Measurements from ENCODE around the gene STEAP3. TPM values are rescaled to one million over a fixed set of nuclear protein-coding genes. Genes with fewer than 3 reads are reported as not detected.

Gene STEAP3
- total and polyA plus RNA-seq, 8 donors: 1.7 to 43.8 (median 3.1) TPM

- intact Hi-C loops (cut with DNase I): no loop called here
- Histone ChIP-seq H3K9me3 (no peaks in the 10 kb centered on the region), H3K27ac (no peak overlapping the region), H3K4me3 (no peak overlapping the region), H3K27me3 (no peaks in the 10 kb centered on the region), H3K4me1 (peaks cover 0 to 3% of the 10 kb centered on the region in 2 donors), H3K36me3 (peaks cover 0 to 48% of the 10 kb centered on the region in 2 donors)
- no peak for TF ChIP-seq CTCF (IDR thresholded peaks at IDR 0.05)
- ATAC-seq (no peak), DNase-seq (no peak)
These were observed 32.9 kb downstream of the STEAP3 start for GRCh38 chr2:119256582-119256921.

- intact Hi-C loops (cut with DNase I): no loop called here
- ATAC-seq (no peak), DNase-seq (no peak)
- no peak overlapping the region for H3K27ac ChIP-seq
- H3K36me3 ChIP-seq: peaks cover 0 to 42% of the 10 kb centered on the region in 2 donors
- H3K4me1 ChIP-seq: peaks cover 0 to 3% of the 10 kb centered on the region in 2 donors
- H3K4me3 ChIP-seq: no peak overlapping the region
- TF ChIP-seq CTCF (IDR thresholded peaks at IDR 0.05): no peak
- no peaks in the 10 kb centered on the region for H3K27me3 ChIP-seq
- H3K9me3 ChIP-seq: no peaks in the 10 kb centered on the region
These were observed 33.6 kb downstream of the STEAP3 start for GRCh38 chr2:119257198-119257597.

- Histone ChIP-seq H3K4me3 (no peak overlapping the region), H3K27ac (no peak overlapping the region), H3K36me3 (peaks cover 0 to 41% of the 10 kb centered on the region in 2 donors), H3K9me3 (no peaks in the 10 kb centered on the region), H3K4me1 (peaks cover 0 to 10% of the 10 kb centered on the region in 2 donors), H3K27me3 (no peaks in the 10 kb centered on the region)
- no peak for TF ChIP-seq CTCF (IDR thresholded peaks at IDR 0.05)
- DNase-seq (no peak), ATAC-seq (no peak)
- intact Hi-C loops (cut with DNase I): no loop called here
These were observed 35.7 kb downstream of the STEAP3 start for GRCh38 chr2:119259296-119259860.

- Histone ChIP-seq H3K9me3 (no peaks in the 10 kb centered on the region), H3K27ac (no peak overlapping the region), H3K4me1 (peaks cover 0 to 11% of the 10 kb centered on the region in 2 donors), H3K27me3 (no peaks in the 10 kb centered on the region), H3K4me3 (no peak overlapping the region), H3K36me3 (peaks cover 0 to 26% of the 10 kb centered on the region in 2 donors)
- ATAC-seq (no peak), DNase-seq (no peak)
- no peak for TF ChIP-seq CTCF (IDR thresholded peaks at IDR 0.05)
- intact Hi-C loops (cut with DNase I): no loop called here
These were observed 37.2 kb downstream of the STEAP3 start for GRCh38 chr2:119260646-119261492.

- Histone ChIP-seq H3K36me3 (peaks cover 0 to 20% of the 10 kb centered on the region in 2 donors), H3K9me3 (no peaks in the 10 kb centered on the region), H3K27me3 (no peaks in the 10 kb centered on the region), H3K4me3 (no peak overlapping the region), H3K27ac (no peak overlapping the region), H3K4me1 (peaks cover 0 to 11% of the 10 kb centered on the region in 2 donors)
- DNase-seq: no peak
- no peak for ATAC-seq
- intact Hi-C loops (cut with DNase I): no loop called here
- no peak for TF ChIP-seq CTCF (IDR thresholded peaks at IDR 0.05)
These were observed 38.0 kb downstream of the STEAP3 start for GRCh38 chr2:119261493-119262225.
